HG03025 (cell line): ENCODE measurements around the gene CC2D1A.
"Not testable (repeated sequence)": the region's sequence is repeated elsewhere in the genome, so short reads cannot be mapped to it uniquely, and the experiment has no call there.

Experiments used
- ATAC-seq: cut with Tn5 transposase; IDR thresholded peaks from one replicate; pipeline ENCODE4 v1.9.1; 2021; ENCODE audit warnings: mild to moderate bottlenecking, moderate library complexity; ENCODE audit not compliant: unreplicated experiment, low FRiP score

CC2D1A gene

GRCh38 chr19:13902993-13903555 lies 2.9 kb upstream of the CC2D1A start:
- ATAC-seq, result no peak

- ATAC-seq, result peak; percentile 10
Measured at GRCh38 chr19:13906521-13906904, 512 bp downstream of the CC2D1A start.

GRCh38 chr19:13906910-13907309 lies 909 bp downstream of the CC2D1A start:
- no peak for ATAC-seq

GRCh38 chr19:13908674-13909073 lies 2.7 kb downstream of the CC2D1A start:
- no peak for ATAC-seq

GRCh38 chr19:13909430-13909829 lies 3.4 kb downstream of the CC2D1A start:
- no peak for ATAC-seq

GRCh38 chr19:13913352-13913751 lies 7.4 kb downstream of the CC2D1A start:
- ATAC-seq, result no peak

GRCh38 chr19:13914777-13915176 lies 8.8 kb downstream of the CC2D1A start:
- no peak for ATAC-seq

- no peak for ATAC-seq
Measured at GRCh38 chr19:13917888-13918406, 11.9 kb downstream of the CC2D1A start.

GRCh38 chr19:13918726-13919411 lies 12.9 kb downstream of the CC2D1A start:
- no peak for ATAC-seq

- no peak for ATAC-seq
Measured at GRCh38 chr19:13920524-13920923, 14.5 kb downstream of the CC2D1A start.

- ATAC-seq, result no peak
Measured at GRCh38 chr19:13920940-13921747, 15.1 kb downstream of the CC2D1A start.

GRCh38 chr19:13922118-13922517 lies 16.1 kb downstream of the CC2D1A start:
- ATAC-seq, result not testable (repeated sequence)

- no peak for ATAC-seq
Measured at GRCh38 chr19:13923194-13923987, 17.4 kb downstream of the CC2D1A start.

- no peak for ATAC-seq
Measured at GRCh38 chr19:13926010-13926409, 20.0 kb downstream of the CC2D1A start.

- no peak for ATAC-seq
Measured at GRCh38 chr19:13926715-13927114, 20.7 kb downstream of the CC2D1A start.

GRCh38 chr19:13929340-13929739 lies 23.3 kb downstream of the CC2D1A start:
- ATAC-seq, result no peak

- ATAC-seq, result no peak
Measured at GRCh38 chr19:13929956-13930355, 24.0 kb downstream of the CC2D1A start.

- no peak for ATAC-seq
Measured at GRCh38 chr19:13930402-13930801, 24.4 kb downstream of the CC2D1A start.

GRCh38 chr19:13931391-13932148 lies 25.6 kb downstream of the CC2D1A start:
- no peak for ATAC-seq

GRCh38 chr19:13932149-13932637 lies 26.2 kb downstream of the CC2D1A start:
- ATAC-seq, result no peak
